SK-N-MC (cell line): Measurements from ENCODE around the gene CCNF.

Experiments
- EZH2 ChIP-seq: fragments of 200-600 bp; sonication (generic); IDR thresholded peaks from one replicate; pipeline ENCODE4 v1.6.1; 2017; ENCODE audit warnings: antibody characterized with exemption
- FOXP2 ChIP-seq: optimal IDR thresholded peaks from 2 replicates; pipeline ENCODE3; 2011; ENCODE audit warnings: mild to moderate bottlenecking, moderate library complexity; ENCODE audit not compliant: insufficient read depth; ENCODE audit errors: extremely low read length, control extremely low read depth
- POLR2AphosphoS5 ChIP-seq: IDR thresholded peaks from 2 replicates; pipeline ENCODE4 v1.6.1; 2012; ENCODE audit warnings: mild to moderate bottlenecking, low read depth, low read length, borderline replicate concordance

- TF ChIP-seq POLR2AphosphoS5 (no peak), EZH2 (no peak), FOXP2 (no peak)
These were observed 22.6 kb downstream of the CCNF start for GRCh38 chr16:2451851-2452320.
